HepG2 (cell line): ENCODE measurements around the gene MC1R. TPM values are rescaled to one million over a fixed set of nuclear protein-coding genes. Genes with fewer than 3 reads are reported as not detected.
A peak's percentile ranks its signal among the peaks of the same experiment; 100 is the strongest.

Experiments
- CEBPZ ChIP-seq: IDR thresholded peaks from 2 replicates; pipeline ENCODE4 v1.6.1; 2012; ENCODE audit warnings: low read length, improper control_type of control experiment
- DNMT3B ChIP-seq: conservative IDR thresholded peaks from 2 replicates; pipeline ENCODE4 v1.6.1; 2016; ENCODE audit warnings: missing biosample characterization, control low read depth
- FOXM1 ChIP-seq: sonication (generic); formaldehyde crosslinking; IDR thresholded peaks from 2 replicates; pipeline ENCODE4 v1.5.0; 2020; ENCODE audit warnings: missing genetic modification reagents
- HCFC1 ChIP-seq: fragments of 150-350 bp; IDR thresholded peaks from 2 replicates; pipeline ENCODE4 v1.6.1; 2014; ENCODE audit warnings: low read depth, low read length
- HDAC2 ChIP-seq: sonication (generic); formaldehyde crosslinking; IDR thresholded peaks from 2 replicates; pipeline ENCODE4 v1.4.0; 2020; ENCODE audit warnings: missing genetic modification reagents
- HNF1B ChIP-seq: sonication (generic); formaldehyde crosslinking; IDR thresholded peaks from 2 replicates; pipeline ENCODE4 v1.5.1; 2020; ENCODE audit warnings: mild to moderate bottlenecking, moderate library complexity, missing genetic modification reagents
- KDM6A ChIP-seq: IDR thresholded peaks from 2 replicates; pipeline ENCODE4 v1.6.1; 2016; ENCODE audit warnings: low read depth
- SALL1 ChIP-seq: sonication (generic); formaldehyde crosslinking; IDR thresholded peaks from 2 replicates; pipeline ENCODE4 v1.8.0; 2022; ENCODE audit warnings: mild to moderate bottlenecking, missing genetic modification reagents
- SAP130 ChIP-seq: IDR thresholded peaks from 2 replicates; pipeline ENCODE4 v1.6.1; 2016; ENCODE audit warnings: low read depth
- SP1 ChIP-seq, 2 experiments: fragments of 450-650 bp in 1 of 2; sonication (generic) in 1 of 2; formaldehyde crosslinking in 1 of 2; IDR thresholded peaks; 2 replicates each; pipeline versions ENCODE4 v1.4.0 to v1.6.1; 2016 to 2020; ENCODE audit warnings: missing genetic modification reagents in 1 of 2
- TBX2 ChIP-seq: sonication (generic); formaldehyde crosslinking; IDR thresholded peaks from 2 replicates; pipeline ENCODE4 v1.5.0; 2020; ENCODE audit warnings: missing genetic modification reagents, mild to moderate bottlenecking, borderline replicate concordance
- TBX3 ChIP-seq: fragments of 450-650 bp; IDR thresholded peaks from 2 replicates; pipeline ENCODE4 v1.6.1; 2017; ENCODE audit warnings: antibody characterized with exemption, mild to moderate bottlenecking, inconsistent platforms, borderline replicate concordance
- THAP8 ChIP-seq: sonication (generic); formaldehyde crosslinking; IDR thresholded peaks from 2 replicates; pipeline ENCODE4 v1.5.1; 2020; ENCODE audit warnings: missing genetic modification reagents, mild to moderate bottlenecking, borderline replicate concordance
- TRAFD1 ChIP-seq: sonication (generic); formaldehyde crosslinking; IDR thresholded peaks from 2 replicates; pipeline ENCODE4 v1.5.1; 2020; ENCODE audit warnings: missing genetic modification reagents, mild to moderate bottlenecking, borderline replicate concordance
- ZNF253 ChIP-seq: sonication (generic); formaldehyde crosslinking; IDR thresholded peaks from 2 replicates; pipeline ENCODE4 v1.8.0; 2022; ENCODE audit warnings: mild to moderate bottlenecking, missing genetic modification reagents, borderline replicate concordance
- ZNF256 ChIP-seq: sonication (generic); formaldehyde crosslinking; conservative IDR thresholded peaks from 2 replicates; pipeline ENCODE4 v1.4.0; 2020; ENCODE audit warnings: missing genetic modification reagents
- ZNF354B ChIP-seq: sonication (generic); formaldehyde crosslinking; IDR thresholded peaks from 2 replicates; pipeline ENCODE4 v1.8.0; 2022; ENCODE audit warnings: mild to moderate bottlenecking, missing genetic modification reagents
- ZNF501 ChIP-seq: sonication (generic); formaldehyde crosslinking; IDR thresholded peaks from 2 replicates; pipeline ENCODE4 v1.5.1; 2020; ENCODE audit warnings: mild to moderate bottlenecking, moderate library complexity, missing genetic modification reagents
- ZNF513 ChIP-seq: sonication (generic); formaldehyde crosslinking; conservative IDR thresholded peaks from 2 replicates; pipeline ENCODE4 v1.5.0; 2020; ENCODE audit warnings: missing genetic modification reagents
- polyA plus RNA-seq, 8 experiments: library from polyadenylated mRNA; depleted of rRNA in 3 of 8; stranded (reverse) in 7 of 8; unstranded in 1 of 8; fragments of >200 nt; fragmentation: Illumina TruSeq in 4 of 8; extraction: Trizol in 4 of 8; gene quantifications; 2 replicates each; pipeline versions ENCODE4 v1.2.1 to v1.2.3, GENCODE V29; 2011 to 2016; ENCODE audit warnings: low read depth in 4 of 8, missing spikeins in 1 of 8, mixed read lengths in 1 of 8; ENCODE audit not compliant: insufficient read depth in 1 of 8
- total RNA-seq, 5 experiments: library from RNA; depleted of rRNA; stranded (reverse); fragments of >200 nt; fragmentation: Illumina TruSeq; extraction: Trizol; gene quantifications; 2 replicates each; pipeline ENCODE4 v1.2.3, GENCODE V29; 2016; ENCODE audit warnings: low read depth in 1 of 5

The MC1R gene
- total and polyA plus RNA-seq, 2 of the 13 experiments (the other 11 are each of a cell fraction or from before 2014, with no cell fraction given), result 9.1 to 14.8 TPM

GRCh38 chr16:89917773-89918452 lies 749 bp upstream of the MC1R start (continued):
- TF ChIP-seq TBX3 (peak; percentile 97), KDM6A (CRISPR knock-in tag) (peak; percentile 69; the same call in 1 of the 2 replicates), FOXM1 (peak; percentile 92; the same call in 1 of the 2 replicates), ZNF501 (CRISPR knock-in tag) (peak; percentile 89; the same call in 1 of the 2 replicates), CEBPZ (no peak), ZNF253 (CRISPR knock-in tag) (peak; percentile 97), THAP8 (CRISPR knock-in tag) (peak; percentile 96; the same call in 1 of the 2 replicates), HCFC1 (no peak), SALL1 (CRISPR knock-in tag) (peak; percentile 99), TRAFD1 (CRISPR knock-in tag) (no peak), ZNF513 (CRISPR knock-in tag) (no peak; the same call in 1 of the 2 replicates), SP1 (IDR thresholded peaks at IDR 0.05) (no peak), SP1 (CRISPR knock-in tag; IDR thresholded peaks at IDR 0.05) (peak; percentile 80), HDAC2 (CRISPR knock-in tag) (peak; percentile 98), ZNF354B (CRISPR knock-in tag) (peak; percentile 99), DNMT3B (CRISPR knock-in tag) (peak; percentile 98), TBX2 (CRISPR knock-in tag) (peak; percentile 100), HNF1B (CRISPR knock-in tag) (peak; percentile 93), SAP130 (peak; percentile 98), ZNF256 (peak; percentile 97)
